ENCODE results near the gene DCC.

Gene DCC

DNA sequence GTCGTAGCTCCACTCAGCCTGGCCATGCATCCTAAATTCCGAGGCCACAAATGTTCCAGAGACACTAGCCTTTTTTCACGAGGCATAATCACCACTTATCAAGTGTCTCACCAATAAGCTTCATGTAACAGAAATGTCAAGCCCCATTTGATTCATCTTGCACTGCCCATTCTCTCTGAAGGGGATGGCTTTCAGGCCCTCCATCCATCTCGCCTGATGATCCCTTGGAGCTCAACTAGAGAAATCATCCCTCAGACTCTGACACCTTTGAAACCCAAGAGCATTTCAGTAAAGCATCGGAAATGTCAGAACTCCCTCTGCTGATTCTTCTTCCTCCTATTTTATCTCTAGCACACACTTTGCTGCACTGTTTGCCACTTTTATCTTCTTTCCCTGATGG lies 91.7 kb downstream of the DCC start:
- TF ChIP-seq, protein P1, sequence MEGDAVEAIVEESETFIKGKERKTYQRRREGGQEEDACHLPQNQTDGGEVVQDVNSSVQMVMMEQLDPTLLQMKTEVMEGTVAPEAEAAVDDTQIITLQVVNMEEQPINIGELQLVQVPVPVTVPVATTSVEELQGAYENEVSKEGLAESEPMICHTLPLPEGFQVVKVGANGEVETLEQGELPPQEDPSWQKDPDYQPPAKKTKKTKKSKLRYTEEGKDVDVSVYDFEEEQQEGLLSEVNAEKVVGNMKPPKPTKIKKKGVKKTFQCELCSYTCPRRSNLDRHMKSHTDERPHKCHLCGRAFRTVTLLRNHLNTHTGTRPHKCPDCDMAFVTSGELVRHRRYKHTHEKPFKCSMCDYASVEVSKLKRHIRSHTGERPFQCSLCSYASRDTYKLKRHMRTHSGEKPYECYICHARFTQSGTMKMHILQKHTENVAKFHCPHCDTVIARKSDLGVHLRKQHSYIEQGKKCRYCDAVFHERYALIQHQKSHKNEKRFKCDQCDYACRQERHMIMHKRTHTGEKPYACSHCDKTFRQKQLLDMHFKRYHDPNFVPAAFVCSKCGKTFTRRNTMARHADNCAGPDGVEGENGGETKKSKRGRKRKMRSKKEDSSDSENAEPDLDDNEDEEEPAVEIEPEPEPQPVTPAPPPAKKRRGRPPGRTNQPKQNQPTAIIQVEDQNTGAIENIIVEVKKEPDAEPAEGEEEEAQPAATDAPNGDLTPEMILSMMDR (IDR thresholded peaks at IDR 0.05; ENCODE audit: borderline replicate concordance, insufficient read depth, low read depth, low read length) = no peak
- no peak overlapping the region for H3K4me3 ChIP-seq (ENCODE audit: low read depth, low read length)

DNA sequence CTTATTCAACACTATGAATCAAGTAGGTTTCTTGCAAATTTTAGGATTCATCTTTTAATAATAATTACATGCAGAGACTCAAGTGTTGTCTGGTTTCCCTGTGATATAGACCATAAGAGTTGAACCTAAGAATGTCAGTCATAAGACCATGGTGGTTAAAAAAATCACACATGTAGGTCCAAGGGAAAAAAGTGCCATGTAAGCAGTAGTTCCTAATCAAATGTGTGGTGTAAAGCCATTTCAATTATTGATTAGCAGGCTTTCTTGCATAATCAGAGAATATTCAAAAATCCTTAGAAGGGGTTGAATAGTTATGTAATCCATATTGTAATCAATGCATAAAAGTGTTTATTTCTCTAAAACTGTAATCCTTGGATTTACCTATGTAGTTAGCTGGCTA lies 93.8 kb downstream of the DCC start:
- H3K4me3 ChIP-seq (ENCODE audit: low read depth, low read length) = no peak overlapping the region
- TF ChIP-seq, protein P1 (IDR thresholded peaks at IDR 0.05; ENCODE audit: borderline replicate concordance, insufficient read depth, low read depth, low read length) = no peak

DNA sequence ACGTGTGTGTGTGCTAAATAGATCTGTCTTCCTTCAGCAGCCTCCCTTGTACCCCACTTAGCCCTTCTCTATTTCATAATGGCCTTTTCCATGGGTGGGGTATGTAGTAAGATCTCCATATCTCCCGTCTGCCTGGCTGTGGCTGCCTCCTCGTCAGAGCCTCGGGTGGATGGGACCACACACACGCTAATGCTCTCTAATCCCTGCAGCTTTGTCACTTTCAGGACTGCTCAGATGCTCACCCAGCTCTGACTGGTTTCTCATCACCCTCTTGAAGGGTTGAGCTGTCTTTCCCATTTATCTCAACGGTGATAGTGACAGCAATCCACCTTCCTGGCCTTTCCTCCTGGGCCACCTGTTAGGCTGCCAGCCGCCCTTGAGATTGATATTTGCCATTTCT lies 95.3 kb downstream of the DCC start:
- no peak overlapping the region for H3K4me3 ChIP-seq (ENCODE audit: low read depth, low read length)
- TF ChIP-seq, protein P1 (IDR thresholded peaks at IDR 0.05; ENCODE audit: borderline replicate concordance, insufficient read depth, low read depth, low read length) = no peak

DNA sequence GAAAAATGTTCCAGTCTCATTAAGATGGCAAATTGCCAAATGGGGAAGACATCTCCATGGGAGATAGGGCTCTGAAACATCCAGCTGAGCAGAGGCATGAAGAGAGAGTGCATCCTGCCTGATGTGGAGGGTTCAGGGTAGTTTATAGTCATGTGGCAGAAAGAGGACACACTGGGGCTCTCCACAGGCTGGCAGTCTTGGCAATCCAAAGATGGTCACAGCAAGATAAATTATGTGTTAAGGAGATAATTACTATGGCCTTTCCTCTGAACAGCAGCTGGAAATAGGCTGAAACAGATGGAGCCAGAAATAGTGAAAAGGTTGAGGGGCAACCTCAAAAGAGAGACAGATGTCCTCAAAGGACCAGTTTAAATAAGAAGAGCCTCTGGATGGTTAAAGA lies 97.2 kb downstream of the DCC start:
- TF ChIP-seq, protein P1 (IDR thresholded peaks at IDR 0.05; ENCODE audit: borderline replicate concordance, insufficient read depth, low read depth, low read length) = no peak
- H3K4me3 ChIP-seq (ENCODE audit: low read depth, low read length) = no peak overlapping the region

DNA sequence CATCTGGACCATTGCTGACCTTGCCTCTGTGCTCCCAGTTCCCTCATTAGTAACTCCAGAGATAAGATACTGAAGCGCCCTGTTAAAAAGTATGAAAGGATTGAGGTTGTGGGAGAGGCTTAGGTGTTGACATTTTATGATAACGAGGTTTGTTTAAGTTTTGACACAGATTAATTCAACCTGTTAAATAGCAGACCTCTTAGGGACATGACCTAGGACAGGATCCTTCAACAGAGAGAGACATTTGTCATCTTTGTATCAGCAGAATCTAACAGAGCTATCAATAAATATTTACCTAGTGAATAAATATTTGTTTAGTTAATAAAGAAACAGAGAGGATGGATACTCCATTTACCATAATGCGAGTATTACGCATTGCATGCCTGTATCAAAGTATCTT lies 99.5 kb downstream of the DCC start:
- no peak overlapping the region for H3K4me3 ChIP-seq (ENCODE audit: low read depth, low read length)
- TF ChIP-seq, protein P1 (IDR thresholded peaks at IDR 0.05; ENCODE audit: borderline replicate concordance, insufficient read depth, low read depth, low read length) = no peak

DNA sequence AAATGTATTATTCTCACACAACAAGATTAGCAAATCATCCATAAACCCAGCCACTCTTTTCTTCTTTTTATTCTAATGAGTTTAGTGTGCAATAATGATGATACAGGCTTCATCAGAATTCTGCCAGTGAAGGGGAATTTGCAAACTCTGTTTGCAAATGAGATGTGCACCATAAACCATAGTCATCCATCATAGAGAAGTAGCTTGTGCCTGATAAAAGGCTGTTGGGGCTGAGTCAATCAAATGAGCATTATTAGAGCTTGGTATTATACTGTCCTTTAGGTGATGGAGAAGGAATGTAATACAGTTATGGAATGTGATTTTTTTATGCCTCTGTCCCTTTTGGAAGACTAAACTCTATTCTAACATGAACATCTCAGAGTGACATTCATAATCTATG lies 101.8 kb downstream of the DCC start:
- TF ChIP-seq, protein P1 (IDR thresholded peaks at IDR 0.05; ENCODE audit: borderline replicate concordance, insufficient read depth, low read depth, low read length) = no peak
- no peak overlapping the region for H3K4me3 ChIP-seq (ENCODE audit: low read depth, low read length)

DNA sequence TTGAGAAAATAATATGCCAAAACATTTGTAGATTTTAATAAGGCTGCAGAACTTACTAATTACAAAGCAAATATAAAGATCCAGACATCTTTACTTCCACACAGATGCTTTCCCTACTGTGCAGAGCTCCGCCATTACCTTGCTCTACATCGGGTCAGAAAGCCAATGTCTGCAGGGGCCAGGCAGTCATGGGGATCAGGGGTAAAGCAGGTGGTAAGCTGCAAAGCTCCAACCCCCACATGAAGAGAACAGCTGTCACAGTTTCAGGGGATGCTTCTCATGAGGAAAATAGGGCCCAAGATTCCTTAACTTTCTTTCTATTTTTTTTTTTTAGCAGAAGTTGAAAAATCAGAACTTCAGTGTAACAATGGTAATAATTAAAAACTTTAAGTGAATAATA lies 102.7 kb downstream of the DCC start:
- TF ChIP-seq, protein P1 (IDR thresholded peaks at IDR 0.05; ENCODE audit: borderline replicate concordance, insufficient read depth, low read depth, low read length) = no peak
- no peak overlapping the region for H3K4me3 ChIP-seq (ENCODE audit: low read depth, low read length)
